SK-N-SH (cell line): ENCODE results near the gene IFITM1. TPM values are rescaled to one million over a fixed set of nuclear protein-coding genes. Genes with fewer than 3 reads are reported as not detected.

Experiments
- CTCF ChIA-PET: fragments of 300-600, 350-600 bp; formaldehyde crosslinking; extraction: SDS; loops from one replicate; lab custom pipeline; 2021; lab: Yijun Ruan, JAX
- POLR2A ChIA-PET: fragments of 350-600 bp; sonication (Branson Sonifier 250); formaldehyde crosslinking; extraction: SDS; loops from one replicate; lab custom pipeline; 2020; ENCODE audit warnings: antibody characterized with exemption, inconsistent platforms; lab: Yijun Ruan, JAX
- DNase-seq: peaks from one replicate; pipeline ENCODE4 v3.0.0; 2012
- H2AFZ ChIP-seq: fragments of 200-600 bp; sonication (generic); 2 replicates; pipeline ENCODE4 v1.8.1; 2016; ENCODE audit warnings: antibody characterized with exemption, mild to moderate bottlenecking, low read depth
- H3F3A ChIP-seq: fragments of 200-600 bp; sonication (generic); replicated peaks from 2 replicates; pipeline ENCODE3; 2016; ENCODE audit warnings: antibody characterized with exemption, mild to moderate bottlenecking; ENCODE audit not compliant: insufficient read depth
- H3K27ac ChIP-seq, 2 experiments: fragments of 200-500 bp in 1 of 2; fragments of 200-600 bp in 1 of 2; sonication (Bioruptor generic) in 1 of 2; sonication (generic), shearing (Covaris generic) in 1 of 2; 2 replicates each; pipeline versions ENCODE4 v1.5.1 to v1.6.1; 2014 to 2016; ENCODE audit warnings: low read depth in 2 of 2, inconsistent platforms in 1 of 2, low read length in 1 of 2, mild to moderate bottlenecking in 1 of 2, mixed read lengths in 1 of 2
- H3K27me3 ChIP-seq: fragments of 200-600 bp; sonication (generic), shearing (Covaris generic); 2 replicates; pipeline ENCODE4 v1.6.1; 2016; ENCODE audit warnings: mixed run types; ENCODE audit not compliant: insufficient read depth
- H3K36me3 ChIP-seq, 2 experiments: fragments of 200-500 bp in 1 of 2; fragments of 200-600 bp in 1 of 2; sonication (Bioruptor generic) in 1 of 2; sonication (generic) in 1 of 2; replicated peaks in 1 of 2; 2 replicates each; pipeline versions ENCODE3 to v1.5.1; 2014 to 2016; ENCODE audit warnings: low read length in 1 of 2, mild to moderate bottlenecking in 1 of 2; ENCODE audit not compliant: insufficient read depth in 2 of 2, control insufficient read depth in 1 of 2
- H3K4me1 ChIP-seq, 2 experiments: fragments of 200-500 bp in 1 of 2; fragments of 200-600 bp in 1 of 2; sonication (Bioruptor generic) in 1 of 2; sonication (generic), shearing (Covaris generic) in 1 of 2; 2 replicates each; pipeline versions ENCODE4 v1.5.1 to v1.6.1; 2014 to 2016; ENCODE audit warnings: low read depth in 1 of 2, low read length in 1 of 2, mixed run types in 1 of 2; ENCODE audit not compliant: insufficient read depth in 2 of 2, control insufficient read depth in 1 of 2
- H3K4me2 ChIP-seq: fragments of 200-600 bp; sonication (generic), shearing (Covaris generic); 2 replicates; pipeline ENCODE4 v1.6.1; 2017; ENCODE audit warnings: mixed run types
- H3K4me3 ChIP-seq, 2 experiments: fragments of 200-500 bp in 1 of 2; fragments of 200-600 bp in 1 of 2; sonication (Bioruptor generic) in 1 of 2; sonication (generic), shearing (Covaris generic) in 1 of 2; 2 replicates each; pipeline versions ENCODE4 v1.5.1 to v1.8.1; 2014 to 2016; ENCODE audit warnings: low read depth in 2 of 2, inconsistent platforms in 1 of 2, low read length in 1 of 2, mild to moderate bottlenecking in 1 of 2, mixed read lengths in 1 of 2, moderate library complexity in 1 of 2
- H3K79me2 ChIP-seq: fragments of 200-600 bp; sonication (generic); 2 replicates; pipeline ENCODE4 v1.8.1; 2017; ENCODE audit warnings: mild to moderate bottlenecking; ENCODE audit not compliant: insufficient read depth
- H3K9ac ChIP-seq: fragments of 200-600 bp; sonication (generic); 2 replicates; pipeline ENCODE4 v1.6.1; 2017; ENCODE audit warnings: mixed run types
- H3K9me2 ChIP-seq: fragments of 200-600 bp; sonication (generic); 2 replicates; pipeline ENCODE4 v1.6.1; 2017; ENCODE audit warnings: mixed run types
- H3K9me3 ChIP-seq: fragments of 200-600 bp; sonication (generic); 2 replicates; pipeline ENCODE4 v1.6.1; 2017; ENCODE audit warnings: mixed run types, mild to moderate bottlenecking, moderate library complexity
- H4K20me1 ChIP-seq: fragments of 200-600 bp; sonication (generic); 2 replicates; pipeline ENCODE4 v1.6.1; 2017; ENCODE audit warnings: mild to moderate bottlenecking, mixed run types; ENCODE audit not compliant: insufficient read depth
- CHD2 ChIP-seq: fragments of 150-350 bp; IDR thresholded peaks from 2 replicates; pipeline ENCODE4 v1.6.1; 2018; ENCODE audit warnings: low read length; ENCODE audit not compliant: partially characterized antibody
- ELF1 ChIP-seq: IDR thresholded peaks from 2 replicates; pipeline ENCODE4 v1.4.0; 2012
- EP300 ChIP-seq, 2 experiments: IDR thresholded peaks; 2 replicates each; pipeline versions ENCODE4 v1.4.0 to v1.6.1; 2012; ENCODE audit warnings: borderline replicate concordance in 1 of 2, low read depth in 1 of 2, low read length in 1 of 2
- EZH2phosphoT487 ChIP-seq: fragments of 200-600 bp; sonication (generic); IDR thresholded peaks from 2 replicates; pipeline ENCODE4 v1.6.1; 2017; ENCODE audit warnings: low read depth, mixed run types, mild to moderate bottlenecking, antibody characterized with exemption, moderate library complexity, borderline replicate concordance
- FOSL2 ChIP-seq: IDR thresholded peaks from 2 replicates; pipeline ENCODE4 v1.4.0; 2012; ENCODE audit warnings: low read depth, mild to moderate bottlenecking, moderate library complexity, borderline replicate concordance
- GABPA ChIP-seq: IDR thresholded peaks from 2 replicates; pipeline ENCODE4 v1.4.0; 2012; ENCODE audit warnings: low read depth, mild to moderate bottlenecking
- RAD21 ChIP-seq: IDR thresholded peaks from 2 replicates; pipeline ENCODE4 v1.6.1; 2012; ENCODE audit warnings: mild to moderate bottlenecking, low read length
- RCOR1 ChIP-seq: fragments of 150-350 bp; IDR thresholded peaks from 2 replicates; pipeline ENCODE4 v1.6.1; 2017; ENCODE audit warnings: antibody characterized with exemption, low read length
- REST ChIP-seq: IDR thresholded peaks from 2 replicates; pipeline ENCODE4 v1.6.1; 2012; ENCODE audit warnings: mild to moderate bottlenecking, low read depth, low read length, moderate library complexity
- SMC3 ChIP-seq: IDR thresholded peaks from 2 replicates; pipeline ENCODE4 v1.6.1; 2012; ENCODE audit warnings: low read depth, low read length, improper control_type of control experiment
- TEAD4 ChIP-seq: IDR thresholded peaks from 2 replicates; pipeline ENCODE4 v1.4.0; 2012; ENCODE audit warnings: mild to moderate bottlenecking, borderline replicate concordance; ENCODE audit not compliant: insufficient read depth
- YY1 ChIP-seq: IDR thresholded peaks from 2 replicates; pipeline ENCODE4 v1.4.0; 2012; ENCODE audit warnings: low read depth, mild to moderate bottlenecking
- ZBTB33 ChIP-seq: IDR thresholded peaks from 2 replicates; pipeline ENCODE4 v1.4.0; 2012; ENCODE audit warnings: low read depth, borderline replicate concordance
- WGBS: methylation state at CpG from one replicate; pipeline ENCODE4 v1.1.6; 2017; ENCODE audit warnings: low lambda C conversion rate; 5-methylcytosine and 5-hydroxymethylcytosine counted together
- polyA plus RNA-seq, 3 experiments: library from polyadenylated mRNA; depleted of rRNA; stranded (reverse); fragments of >200 nt; gene quantifications; 2 replicates each; pipeline ENCODE4 v1.2.3, GENCODE V29; 2012
- TF ChIP-seq, protein P1 (sequence below): IDR thresholded peaks from 2 replicates; pipeline ENCODE4; 2012

Gene IFITM1
- polyA plus RNA-seq, 1 of the 3 experiments (the other 2 are of a cell fraction): 19.4 TPM

DNA sequence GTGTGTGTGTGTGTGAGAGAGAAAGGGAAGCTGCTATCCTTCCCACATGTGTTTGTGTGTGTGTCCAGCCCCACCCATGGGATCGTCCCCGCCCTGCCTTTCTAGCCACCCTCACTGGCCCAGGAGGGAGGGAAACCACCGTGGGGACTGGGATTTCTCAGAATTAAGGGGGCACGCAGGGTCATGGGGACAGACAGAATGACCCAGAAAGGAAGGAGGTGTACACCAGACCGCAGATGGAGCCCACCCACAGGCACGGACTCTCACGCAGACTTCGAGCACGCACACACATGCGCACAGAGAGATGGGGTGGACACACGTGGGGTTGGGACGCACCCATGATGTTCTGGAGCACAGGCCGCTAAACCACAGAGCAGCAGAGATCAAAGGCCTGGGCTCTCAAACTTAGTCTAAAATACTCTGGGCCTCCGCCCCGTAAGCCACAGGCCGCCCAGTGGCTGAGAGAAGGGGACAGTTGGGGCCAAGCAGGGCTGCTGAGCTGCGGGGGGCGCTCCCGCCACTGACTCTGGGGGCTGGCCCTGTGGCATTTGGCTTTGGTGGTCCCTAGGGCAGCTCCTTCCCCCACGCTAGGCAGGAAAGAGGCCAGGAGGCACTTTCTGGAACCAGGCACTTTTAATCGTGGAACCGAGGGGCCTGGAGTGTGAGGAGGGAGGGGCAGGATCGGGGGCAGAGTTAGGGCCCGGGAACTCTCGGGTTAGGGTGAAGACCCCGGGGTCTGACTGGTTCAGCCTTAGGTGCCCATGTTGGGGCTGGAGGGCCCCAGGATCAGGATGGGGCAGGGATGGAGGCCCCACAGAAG lies 16.0 kb upstream of the IFITM1 start (continued):
- no peak for TF ChIP-seq EZH2phosphoT487
- TF ChIP-seq GABPA: no peak

DNA sequence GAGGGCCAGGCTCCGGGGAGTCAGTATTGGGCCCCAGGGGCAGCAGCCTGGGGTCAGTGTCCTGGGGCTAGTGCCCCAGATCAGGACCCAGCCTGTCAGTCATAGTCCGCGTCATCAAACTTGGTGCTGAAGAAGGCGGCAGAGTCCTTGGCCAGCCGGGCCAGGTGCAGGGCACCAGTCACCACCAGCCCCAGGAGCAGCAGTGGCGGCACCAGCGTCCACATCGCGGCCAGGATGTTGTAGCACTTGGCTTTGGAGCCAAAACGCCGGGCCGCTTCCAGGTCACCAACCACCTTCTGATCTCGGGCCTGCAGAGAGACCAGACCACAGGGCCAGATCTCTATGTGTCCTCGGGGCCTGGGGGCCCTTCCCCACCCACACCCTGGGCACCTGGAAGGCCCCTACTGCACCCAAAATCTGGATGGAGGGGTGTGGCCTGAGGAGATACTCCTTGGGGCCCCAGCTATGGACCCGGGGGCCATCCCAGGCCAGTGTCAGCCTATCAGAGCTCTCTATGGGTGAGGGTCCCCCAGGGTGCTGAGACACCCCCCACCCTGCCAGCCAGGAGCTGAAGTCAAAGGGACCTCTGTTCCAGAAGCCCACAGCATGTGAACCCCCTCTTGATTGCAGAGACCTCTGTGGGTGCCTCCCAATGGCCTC lies 15.3 kb upstream of the IFITM1 start:
- H3K36me3 ChIP-seq: no peaks in the 10 kb centered on the region
- TF ChIP-seq SMC3 (no peak), FOSL2 (no peak)
- TF ChIP-seq, all 33 proteins: peak for 0
- no peaks in the 10 kb centered on the region for H3K79me2 ChIP-seq
- WGBS: 61% methylated on average over 4 of the region's 15 CpGs
- no peaks in the 10 kb centered on the region for H3K9me3 ChIP-seq
- H3K9me2 ChIP-seq: no peaks in the 10 kb centered on the region
- H3K4me1 ChIP-seq: no peaks in the 10 kb centered on the region; a peak in 1 of 4 replicates
- H3F3A ChIP-seq: no peaks in the 10 kb centered on the region
- H3K27ac ChIP-seq: no peak overlapping the region
- ChIA-PET CTCF (no interaction called here), POLR2A (no interaction called here)
- H3K9ac ChIP-seq: no peak overlapping the region
- H4K20me1 ChIP-seq: no peaks in the 10 kb centered on the region
- H3K27me3 ChIP-seq: no peaks in the 10 kb centered on the region
- H3K4me3 ChIP-seq: no peak overlapping the region
- no peak overlapping the region for H3K4me2 ChIP-seq
- no peak for DNase-seq
- H2AFZ ChIP-seq: no peak overlapping the region

- no peak for DNase-seq
- Histone ChIP-seq H3K9me3 (no peaks in the 10 kb centered on the region), H3K4me3 (no peak within 1 kb of the TSS), H3K36me3 (no peaks in the 10 kb centered on the region), H3K9ac (no peak within 1 kb of the TSS), H3K4me1 (no peaks in the 10 kb centered on the region; a peak in 1 of 4 replicates), H4K20me1 (no peaks in the 10 kb centered on the region), H3K27ac (no peak within 1 kb of the TSS), H3K27me3 (no peaks in the 10 kb centered on the region), H3K79me2 (no peaks in the 10 kb centered on the region), H3K4me2 (no peak within 1 kb of the TSS), H3K9me2 (no peaks in the 10 kb centered on the region), H3F3A (no peaks in the 10 kb centered on the region), H2AFZ (no peak within 1 kb of the TSS)
- CTCF ChIA-PET: interaction anchor here (1.0 kb wide), 1 partner anchor 12 kb away, joined by 4 read pairs; no protein-coding TSS in a partner anchor
- POLR2A ChIA-PET: no interaction called here
- 57% methylated on average over 14 of the region's 40 CpGs for WGBS
- TF ChIP-seq TEAD4: no peak
- TF ChIP-seq, protein P1, sequence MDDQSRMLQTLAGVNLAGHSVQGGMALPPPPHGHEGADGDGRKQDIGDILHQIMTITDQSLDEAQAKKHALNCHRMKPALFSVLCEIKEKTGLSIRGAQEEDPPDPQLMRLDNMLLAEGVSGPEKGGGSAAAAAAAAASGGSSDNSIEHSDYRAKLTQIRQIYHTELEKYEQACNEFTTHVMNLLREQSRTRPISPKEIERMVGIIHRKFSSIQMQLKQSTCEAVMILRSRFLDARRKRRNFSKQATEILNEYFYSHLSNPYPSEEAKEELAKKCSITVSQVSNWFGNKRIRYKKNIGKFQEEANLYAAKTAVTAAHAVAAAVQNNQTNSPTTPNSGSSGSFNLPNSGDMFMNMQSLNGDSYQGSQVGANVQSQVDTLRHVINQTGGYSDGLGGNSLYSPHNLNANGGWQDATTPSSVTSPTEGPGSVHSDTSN: no peak
- no peak for TF ChIP-seq RAD21
- TF ChIP-seq ZBTB33: no peak
- no peak for TF ChIP-seq REST
- no peak for TF ChIP-seq RCOR1
- TF ChIP-seq YY1: no peak
- no peak for TF ChIP-seq EP300 (IDR thresholded peaks at IDR 0.05; ENCODE audit: borderline replicate concordance in 1 of 2, low read depth in 1 of 2, low read length in 1 of 2)
- TF ChIP-seq CHD2: no peak
- TF ChIP-seq ELF1: no peak
Measured at GRCh38 chr11:299081-299891, 14.6 kb upstream of the IFITM1 start, which contains the start of gene IFITM5. TSS of gene IFITM5 (minus strand) at chr11:299526. CDS start at chr11:299490, 36 bp downstream.
